Activated CD4-positive, alpha-beta T cell treated with anti-CD3 and anti-CD28 coated beads, Interleukin-2, amount 50 U/mL, for 4 hours (primary cell): Measurements from ENCODE around the gene FREY1.

ENCODE experiments used
- DNase-seq, 2 experiments: peaks; one replicate each; pipeline ENCODE4 v3.0.0-alpha.2; 2020

Gene FREY1

GRCh38 chr11:45927684-45928413, 20.8 kb upstream of the FREY1 start:
- no peak for DNase-seq

GRCh38 chr11:45927332-45927683, 20.2 kb upstream of the FREY1 start:
- DNase-seq, result no peak

- DNase-seq, result no peak
Observed at GRCh38 chr11:45926536-45927331, 19.7 kb upstream of the FREY1 start.

- DNase-seq, result no peak
Observed at GRCh38 chr11:45926001-45926401, 18.9 kb upstream of the FREY1 start.

GRCh38 chr11:45925550-45925949, 18.5 kb upstream of the FREY1 start:
- no peak for DNase-seq

GRCh38 chr11:45924927-45925326, 17.9 kb upstream of the FREY1 start:
- no peak for DNase-seq

GRCh38 chr11:45924036-45924915, 17.2 kb upstream of the FREY1 start:
- DNase-seq, result no peak

- no peak for DNase-seq
Observed at GRCh38 chr11:45922425-45923082, 15.5 kb upstream of the FREY1 start, which contains the start of gene LARGE2. TSS of gene LARGE2 (plus strand) at chr11:45922656. CDS start at chr11:45922883, 227 bp downstream.

- DNase-seq, result no peak
Observed at GRCh38 chr11:45921561-45922424, 14.7 kb upstream of the FREY1 start.

- no peak for DNase-seq
Observed at GRCh38 chr11:45920531-45921477, 13.7 kb upstream of the FREY1 start.

- DNase-seq, result no peak
Observed at GRCh38 chr11:45919806-45920530, 12.9 kb upstream of the FREY1 start.

GRCh38 chr11:45918962-45919675, 12.0 kb upstream of the FREY1 start:
- no peak for DNase-seq

- DNase-seq, result peak; percentile 21 to 23
Observed at GRCh38 chr11:45918331-45918941, 11.4 kb upstream of the FREY1 start.

- peak; percentile 91 to 93 for DNase-seq
Observed at GRCh38 chr11:45917623-45918330, 10.7 kb upstream of the FREY1 start, which contains the start of gene PEX16. TSS of gene PEX16 (minus strand) at chr11:45917877. CDS start at chr11:45917811, 66 bp downstream.

- DNase-seq, result peak; percentile 12 to 19
Observed at GRCh38 chr11:45917286-45917622, 10.2 kb upstream of the FREY1 start.

- DNase-seq, result no peak
Observed at GRCh38 chr11:45915446-45915845, 8.4 kb upstream of the FREY1 start.

- no peak for DNase-seq
Observed at GRCh38 chr11:45913942-45914635, 7.0 kb upstream of the FREY1 start.
